DND-41 (cell line): Measurements from ENCODE around the gene HIGD1C.

ENCODE experiments used
- ATAC-seq: fragments of 200-7000 bp; cut with Tn5 transposase; 3 replicates; pipeline ENCODE4 v1.9.1; 2021; ENCODE audit warnings: low read depth; ENCODE audit not compliant: insufficient read depth
- DNase-seq: peaks from one replicate; pipeline ENCODE4 v3.0.0-alpha.2; 2020
- H2AFZ ChIP-seq: 2 replicates; pipeline ENCODE4 v1.6.0; 2012; ENCODE audit warnings: low read depth, low read length
- H3K27ac ChIP-seq: 2 replicates; pipeline ENCODE4 v1.5.1; 2012; ENCODE audit warnings: low read length, inconsistent platforms
- H3K27me3 ChIP-seq: fragments of 200-600 bp; sonication (generic); 2 replicates; pipeline ENCODE4 v1.6.0; 2012; ENCODE audit warnings: low read length, mild to moderate bottlenecking, inconsistent platforms; ENCODE audit not compliant: insufficient read depth, poor library complexity
- H3K36me3 ChIP-seq: 2 replicates; pipeline ENCODE4 v1.5.1; 2012; ENCODE audit warnings: low read length, inconsistent platforms; ENCODE audit not compliant: insufficient read depth
- H3K4me1 ChIP-seq: 2 replicates; pipeline ENCODE4 v1.5.1; 2012; ENCODE audit warnings: mild to moderate bottlenecking, low read length; ENCODE audit not compliant: insufficient read depth
- H3K4me2 ChIP-seq: 2 replicates; pipeline ENCODE4 v1.6.0; 2012; ENCODE audit warnings: mild to moderate bottlenecking, moderate library complexity, low read length, inconsistent platforms; ENCODE audit not compliant: insufficient read depth
- H3K4me3 ChIP-seq, 2 experiments: fragments of 200-600 bp in 1 of 2; shearing (Covaris generic) in 1 of 2; 2 replicates each; pipeline ENCODE4 v1.5.1; 2012 to 2016; ENCODE audit warnings: inconsistent platforms in 2 of 2, low read length in 2 of 2, mild to moderate bottlenecking in 2 of 2, low read depth in 1 of 2, moderate library complexity in 1 of 2
- H3K79me2 ChIP-seq: 2 replicates; pipeline ENCODE4 v1.6.0; 2012; ENCODE audit warnings: low read length, inconsistent platforms; ENCODE audit not compliant: insufficient read depth
- H3K9ac ChIP-seq: 2 replicates; pipeline ENCODE4 v1.6.0; 2012; ENCODE audit warnings: low read depth, mild to moderate bottlenecking, inconsistent platforms, low read length, moderate library complexity
- H3K9me3 ChIP-seq: 2 replicates; pipeline ENCODE4 v1.5.1; 2012; ENCODE audit warnings: low read length, moderate library complexity, mild to moderate bottlenecking, inconsistent platforms; ENCODE audit not compliant: insufficient read depth, severe bottlenecking
- H4K20me1 ChIP-seq: 2 replicates; pipeline ENCODE4 v1.6.0; 2012; ENCODE audit warnings: low read length; ENCODE audit not compliant: insufficient read depth
- EZH2 ChIP-seq: IDR thresholded peaks from 3 replicates; pipeline ENCODE4 v1.6.1; 2012; ENCODE audit warnings: borderline replicate concordance, low read depth, mild to moderate bottlenecking, moderate library complexity, low read length, inconsistent platforms; ENCODE audit not compliant: severe bottlenecking
- TF ChIP-seq, protein P1 (sequence below): IDR thresholded peaks from 2 replicates; pipeline ENCODE4 v1.5.1; 2012; ENCODE audit warnings: borderline replicate concordance, low read length, moderate library complexity, mild to moderate bottlenecking; ENCODE audit not compliant: poor library complexity, severe bottlenecking; ENCODE audit errors: extremely low read depth

The HIGD1C gene

DNA sequence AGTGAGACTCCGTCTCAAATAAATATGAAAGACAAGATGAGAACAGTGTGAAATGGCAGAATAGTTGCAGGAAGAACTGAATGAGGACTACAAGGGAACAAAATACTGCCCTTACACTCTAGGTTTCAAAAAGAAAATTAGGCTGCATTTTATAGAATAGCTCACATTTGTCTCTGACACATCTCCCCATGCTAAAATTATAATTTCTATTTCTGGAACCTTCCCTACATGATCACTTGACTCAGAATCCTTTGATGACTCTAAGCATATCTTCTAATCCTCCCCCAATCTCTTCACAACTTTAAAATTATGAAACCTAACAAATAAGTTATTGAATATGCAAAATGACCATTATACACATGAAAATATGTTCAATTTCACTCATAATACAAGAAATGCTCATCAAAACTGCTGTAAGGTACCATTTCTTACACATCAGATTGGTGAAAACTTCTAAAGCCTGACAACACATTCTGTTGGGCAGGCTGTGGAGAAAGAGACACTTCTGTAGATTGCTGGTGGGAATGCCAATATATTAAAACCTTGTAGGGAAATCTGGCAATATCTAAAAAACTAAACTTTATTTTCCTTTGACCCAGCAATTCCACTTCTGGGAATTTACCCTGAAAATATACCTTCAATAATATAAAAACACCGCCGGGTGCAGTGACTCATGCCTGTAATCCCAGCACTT is 4.3 kb upstream of the HIGD1C start:
- H3K79me2 ChIP-seq: no peaks in the 10 kb centered on the region
- H3K4me1 ChIP-seq: no peaks in the 10 kb centered on the region
- H3K27me3 ChIP-seq: no peaks in the 10 kb centered on the region
- H3K27ac ChIP-seq: no peak overlapping the region
- TF ChIP-seq, protein P1, sequence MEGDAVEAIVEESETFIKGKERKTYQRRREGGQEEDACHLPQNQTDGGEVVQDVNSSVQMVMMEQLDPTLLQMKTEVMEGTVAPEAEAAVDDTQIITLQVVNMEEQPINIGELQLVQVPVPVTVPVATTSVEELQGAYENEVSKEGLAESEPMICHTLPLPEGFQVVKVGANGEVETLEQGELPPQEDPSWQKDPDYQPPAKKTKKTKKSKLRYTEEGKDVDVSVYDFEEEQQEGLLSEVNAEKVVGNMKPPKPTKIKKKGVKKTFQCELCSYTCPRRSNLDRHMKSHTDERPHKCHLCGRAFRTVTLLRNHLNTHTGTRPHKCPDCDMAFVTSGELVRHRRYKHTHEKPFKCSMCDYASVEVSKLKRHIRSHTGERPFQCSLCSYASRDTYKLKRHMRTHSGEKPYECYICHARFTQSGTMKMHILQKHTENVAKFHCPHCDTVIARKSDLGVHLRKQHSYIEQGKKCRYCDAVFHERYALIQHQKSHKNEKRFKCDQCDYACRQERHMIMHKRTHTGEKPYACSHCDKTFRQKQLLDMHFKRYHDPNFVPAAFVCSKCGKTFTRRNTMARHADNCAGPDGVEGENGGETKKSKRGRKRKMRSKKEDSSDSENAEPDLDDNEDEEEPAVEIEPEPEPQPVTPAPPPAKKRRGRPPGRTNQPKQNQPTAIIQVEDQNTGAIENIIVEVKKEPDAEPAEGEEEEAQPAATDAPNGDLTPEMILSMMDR: no peak
- no peak for TF ChIP-seq EZH2
- ATAC-seq (no peak), DNase-seq (no peak)
- H3K9ac ChIP-seq: no peak overlapping the region
- H2AFZ ChIP-seq: no peak overlapping the region
- H3K4me3 ChIP-seq: no peak overlapping the region
- H3K9me3 ChIP-seq: no peaks in the 10 kb centered on the region
- no peaks in the 10 kb centered on the region for H3K36me3 ChIP-seq
- no peaks in the 10 kb centered on the region for H4K20me1 ChIP-seq
- no peak overlapping the region for H3K4me2 ChIP-seq

DNA sequence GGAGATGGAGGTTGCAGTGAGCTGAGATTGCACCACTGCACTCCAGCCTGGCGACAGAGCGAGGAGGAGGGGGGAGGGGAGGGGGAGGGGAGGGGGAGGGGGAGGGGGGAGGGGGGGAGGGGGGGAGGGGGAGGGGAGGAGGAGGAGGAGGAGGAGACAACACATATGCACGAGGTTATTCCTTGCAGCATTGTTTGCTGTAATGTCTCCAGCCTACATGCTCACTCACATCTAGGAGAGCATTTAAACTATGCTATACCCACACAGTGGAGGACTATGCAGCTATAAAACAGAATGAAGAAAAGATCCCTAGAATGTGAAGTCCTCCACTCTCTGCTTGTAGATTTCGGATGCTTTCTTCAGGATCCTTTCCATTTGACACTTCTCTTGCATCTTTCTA is 3.5 kb upstream of the HIGD1C start:
- Histone ChIP-seq H3K4me1 (no peaks in the 10 kb centered on the region), H3K9ac (no peak overlapping the region), H3K9me3 (no peaks in the 10 kb centered on the region), H3K27me3 (no peaks in the 10 kb centered on the region), H3K4me2 (no peak overlapping the region), H3K27ac (no peak overlapping the region), H3K36me3 (no peaks in the 10 kb centered on the region), H3K4me3 (no peak overlapping the region), H4K20me1 (no peaks in the 10 kb centered on the region), H2AFZ (no peak overlapping the region), H3K79me2 (no peaks in the 10 kb centered on the region)
- no peak for TF ChIP-seq EZH2
- TF ChIP-seq, protein P1: no peak
- ATAC-seq (no peak), DNase-seq (no peak)

DNA sequence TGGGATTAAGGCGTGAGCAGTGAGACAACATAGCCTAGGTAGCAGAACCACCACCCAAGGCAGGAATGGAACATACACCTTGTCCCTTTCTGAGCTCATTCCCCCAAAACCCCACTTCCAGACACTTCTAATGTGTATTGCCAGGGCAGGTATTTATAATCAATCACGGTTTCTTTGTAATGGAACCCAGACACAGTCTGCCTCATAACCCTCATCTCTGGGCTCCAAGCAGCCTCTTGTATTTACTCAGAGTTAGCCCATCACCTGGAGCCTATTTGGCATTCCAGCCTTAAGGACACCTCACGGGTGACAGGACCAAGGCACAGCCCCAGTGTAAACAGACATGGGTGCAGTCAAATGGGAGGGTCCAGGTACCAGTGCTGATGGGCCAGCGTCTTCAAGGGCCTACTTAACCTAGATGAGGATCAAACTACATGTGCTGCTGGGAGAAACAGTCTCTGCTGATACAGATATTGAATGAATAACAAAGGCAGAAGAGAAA is 2.5 kb upstream of the HIGD1C start:
- Histone ChIP-seq H3K27me3 (no peaks in the 10 kb centered on the region), H2AFZ (no peak overlapping the region), H4K20me1 (no peaks in the 10 kb centered on the region), H3K4me3 (no peak overlapping the region), H3K9me3 (no peaks in the 10 kb centered on the region), H3K36me3 (no peaks in the 10 kb centered on the region), H3K79me2 (no peaks in the 10 kb centered on the region), H3K4me2 (no peak overlapping the region), H3K9ac (no peak overlapping the region), H3K27ac (no peak overlapping the region), H3K4me1 (no peaks in the 10 kb centered on the region)
- ATAC-seq: no peak
- TF ChIP-seq EZH2: no peak
- TF ChIP-seq, protein P1: no peak
- no peak for DNase-seq

DNA sequence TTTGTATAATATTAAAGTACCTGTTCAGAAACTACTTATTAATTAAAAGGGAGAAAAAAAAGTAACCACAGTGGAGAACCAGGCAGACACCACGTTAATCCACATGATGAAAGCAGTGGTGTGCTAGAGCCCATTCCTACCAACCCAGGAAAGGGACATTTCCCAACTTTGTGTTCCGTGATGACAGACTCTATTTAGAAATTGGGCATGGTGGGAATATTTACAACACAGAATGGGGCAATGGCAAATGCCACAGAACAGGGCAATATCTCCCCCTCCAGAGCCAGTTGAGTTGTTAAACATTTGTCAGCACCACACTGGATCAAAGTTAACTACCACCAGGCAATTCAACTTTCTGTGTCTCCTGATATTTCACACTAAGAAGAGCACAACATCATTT is 1.2 kb upstream of the HIGD1C start:
- H2AFZ ChIP-seq: no peak overlapping the region
- H3K27ac ChIP-seq: no peak overlapping the region
- H3K4me2 ChIP-seq: no peak overlapping the region
- H3K4me1 ChIP-seq: no peaks in the 10 kb centered on the region
- no peak overlapping the region for H3K9ac ChIP-seq
- H3K79me2 ChIP-seq: no peaks in the 10 kb centered on the region
- H3K27me3 ChIP-seq: no peaks in the 10 kb centered on the region
- ATAC-seq (no peak), DNase-seq (no peak)
- no peaks in the 10 kb centered on the region for H3K36me3 ChIP-seq
- H3K4me3 ChIP-seq: no peak overlapping the region
- no peaks in the 10 kb centered on the region for H4K20me1 ChIP-seq
- TF ChIP-seq, protein P1: no peak
- no peak for TF ChIP-seq EZH2
- H3K9me3 ChIP-seq: no peaks in the 10 kb centered on the region
